SK-N-MC (cell line): ENCODE measurements around the gene DSC1.

Experiments used
- EZH2 ChIP-seq: fragments of 200-600 bp; sonication (generic); IDR thresholded peaks from one replicate; pipeline ENCODE4 v1.6.1; 2017; ENCODE audit warnings: antibody characterized with exemption
- POLR2AphosphoS5 ChIP-seq: IDR thresholded peaks from 2 replicates; pipeline ENCODE4 v1.6.1; 2012; ENCODE audit warnings: mild to moderate bottlenecking, low read depth, low read length, borderline replicate concordance

DNA sequence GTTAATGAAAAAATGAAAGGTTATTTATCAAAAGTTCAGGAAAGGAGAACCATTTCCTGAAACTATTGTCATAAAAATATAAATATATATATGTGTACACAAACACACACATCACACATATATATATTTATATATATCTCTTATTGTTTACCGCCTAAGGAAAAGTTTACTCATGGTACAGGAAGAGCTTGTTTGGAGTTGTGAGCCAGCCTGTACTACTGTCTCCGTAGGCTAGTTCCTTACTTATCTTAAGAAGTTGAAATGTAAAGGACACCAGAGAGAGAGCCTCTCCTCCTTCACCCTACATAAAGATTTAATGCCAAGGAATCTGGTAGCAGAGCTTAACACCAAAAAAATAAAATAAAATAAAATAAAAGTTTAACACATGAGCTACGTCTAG is 19.6 kb downstream of the DSC1 start:
- no peak for TF ChIP-seq EZH2
- no peak for TF ChIP-seq POLR2AphosphoS5
